Ascending aorta (tissue), 2 donors: Measurements from ENCODE around the gene PRMT7. TPM values are rescaled to one million over a fixed set of nuclear protein-coding genes. Genes with fewer than 3 reads are reported as not detected.

Source experiments
- DNase-seq, 2 donors: peaks; one replicate each; pipeline ENCODE4 v3.0.0-alpha.2; 2019; ENCODE audit warnings: low spot score in 2 of 2
- H3K27ac ChIP-seq, 2 donors: fragments of 200-600 bp; sonication (generic); one replicate each; pipeline ENCODE4 v1.5.1; 2016 to 2017; ENCODE audit warnings: mild to moderate bottlenecking in 1 of 2
- H3K27me3 ChIP-seq: fragments of 200-600 bp; sonication (generic); one replicate; pipeline ENCODE4 v1.5.1; 2017
- H3K36me3 ChIP-seq, 2 donors: fragments of 200-600 bp; sonication (generic); one replicate each; pipeline ENCODE4 v1.5.1; 2016
- H3K4me1 ChIP-seq, 2 donors: fragments of 200-600 bp; sonication (generic); one replicate each; pipeline ENCODE4 v1.5.1; 2016 to 2017; ENCODE audit warnings: mild to moderate bottlenecking in 1 of 2
- H3K4me3 ChIP-seq, 2 donors: fragments of 200-600 bp; sonication (generic); one replicate each; pipeline ENCODE4 v1.5.1; 2016 to 2017; ENCODE audit warnings: mild to moderate bottlenecking in 1 of 2
- H3K9me3 ChIP-seq, 2 donors: fragments of 200-600 bp; sonication (generic); one replicate each; pipeline ENCODE4 v1.5.1; 2016
- CTCF ChIP-seq, 3 experiments: fragments of 200-600 bp in 2 of 3; fragments of 450-650 bp in 1 of 3; sonication (generic) in 2 of 3; IDR thresholded peaks; one replicate each; pipeline ENCODE4 v1.5.1; 2016 to 2019; ENCODE audit warnings: antibody characterized with exemption in 3 of 3, mild to moderate bottlenecking in 1 of 3, moderate library complexity in 1 of 3
- intact Hi-C: fragments of 100-400 bp; cut with DNase I; formaldehyde crosslinking; loops from one replicate; pipeline ENCODE4 v1.15.1; 2023
- total RNA-seq: library from RNA; depleted of rRNA; stranded (reverse); fragments of >200 nt; gene quantifications from one replicate; pipeline ENCODE4 v1.1.0, GENCODE V29; 2016

PRMT7 gene
- total RNA-seq, 1 donor from 2014 or later, result 25.1 TPM

GRCh38 chr16:68384288-68385161 is 73.7 kb downstream of the PRMT7 start:
- no peaks in the 10 kb centered on the region for H3K9me3 ChIP-seq
- no peak for TF ChIP-seq CTCF (IDR thresholded peaks at IDR 0.05)
- intact Hi-C loops, result no loop called here
- H3K4me3 ChIP-seq, result no peak overlapping the region
- H3K36me3 ChIP-seq, result no peaks in the 10 kb centered on the region
- no peaks in the 10 kb centered on the region for H3K27me3 ChIP-seq
- no peak for DNase-seq
- H3K27ac ChIP-seq, result no peak overlapping the region
- no peaks in the 10 kb centered on the region for H3K4me1 ChIP-seq

GRCh38 chr16:68385371-68385770 is 74.6 kb downstream of the PRMT7 start:
- TF ChIP-seq CTCF (IDR thresholded peaks at IDR 0.05), result no peak
- no peaks in the 10 kb centered on the region for H3K9me3 ChIP-seq
- intact Hi-C loops, result no loop called here
- no peak for DNase-seq
- no peaks in the 10 kb centered on the region for H3K4me1 ChIP-seq
- no peak overlapping the region for H3K4me3 ChIP-seq
- H3K27me3 ChIP-seq, result no peaks in the 10 kb centered on the region
- no peak overlapping the region for H3K27ac ChIP-seq
- no peaks in the 10 kb centered on the region for H3K36me3 ChIP-seq

GRCh38 chr16:68386628-68387027 is 75.8 kb downstream of the PRMT7 start:
- no peaks in the 10 kb centered on the region for H3K27me3 ChIP-seq
- H3K27ac ChIP-seq, result no peak overlapping the region
- H3K4me1 ChIP-seq, result no peaks in the 10 kb centered on the region
- H3K9me3 ChIP-seq, result no peaks in the 10 kb centered on the region
- no peak for TF ChIP-seq CTCF (IDR thresholded peaks at IDR 0.05)
- no peaks in the 10 kb centered on the region for H3K36me3 ChIP-seq
- H3K4me3 ChIP-seq, result no peak overlapping the region
- DNase-seq, result no peak
- intact Hi-C loops, result no loop called here

- no peak for TF ChIP-seq CTCF (IDR thresholded peaks at IDR 0.05)
- Histone ChIP-seq H3K4me3 (no peak overlapping the region), H3K36me3 (no peaks in the 10 kb centered on the region), H3K4me1 (no peaks in the 10 kb centered on the region), H3K27ac (no peak overlapping the region), H3K27me3 (no peaks in the 10 kb centered on the region), H3K9me3 (no peaks in the 10 kb centered on the region)
- no peak for DNase-seq
- intact Hi-C loops, result no loop called here
These were observed 76.5 kb downstream of the PRMT7 start for GRCh38 chr16:68387301-68387700.

- H3K9me3 ChIP-seq, result no peaks in the 10 kb centered on the region
- no peak for DNase-seq
- H3K36me3 ChIP-seq, result no peaks in the 10 kb centered on the region
- no peak overlapping the region for H3K27ac ChIP-seq
- TF ChIP-seq CTCF (IDR thresholded peaks at IDR 0.05), result no peak
- no peak overlapping the region for H3K4me3 ChIP-seq
- intact Hi-C loops, result no loop called here
- no peaks in the 10 kb centered on the region for H3K4me1 ChIP-seq
- no peaks in the 10 kb centered on the region for H3K27me3 ChIP-seq
These were observed 77.3 kb downstream of the PRMT7 start for GRCh38 chr16:68388124-68388523.
